GM19455 (cell line): Measurements from ENCODE around the gene ORAI1.
"Not testable (repeated sequence)": the region's sequence is repeated elsewhere in the genome, so short reads cannot be mapped to it uniquely, and the experiment has no call there.

Experiments
- ATAC-seq: cut with Tn5 transposase; IDR thresholded peaks from one replicate; pipeline ENCODE4 v1.9.1; 2021; ENCODE audit not compliant: unreplicated experiment

The ORAI1 gene

DNA sequence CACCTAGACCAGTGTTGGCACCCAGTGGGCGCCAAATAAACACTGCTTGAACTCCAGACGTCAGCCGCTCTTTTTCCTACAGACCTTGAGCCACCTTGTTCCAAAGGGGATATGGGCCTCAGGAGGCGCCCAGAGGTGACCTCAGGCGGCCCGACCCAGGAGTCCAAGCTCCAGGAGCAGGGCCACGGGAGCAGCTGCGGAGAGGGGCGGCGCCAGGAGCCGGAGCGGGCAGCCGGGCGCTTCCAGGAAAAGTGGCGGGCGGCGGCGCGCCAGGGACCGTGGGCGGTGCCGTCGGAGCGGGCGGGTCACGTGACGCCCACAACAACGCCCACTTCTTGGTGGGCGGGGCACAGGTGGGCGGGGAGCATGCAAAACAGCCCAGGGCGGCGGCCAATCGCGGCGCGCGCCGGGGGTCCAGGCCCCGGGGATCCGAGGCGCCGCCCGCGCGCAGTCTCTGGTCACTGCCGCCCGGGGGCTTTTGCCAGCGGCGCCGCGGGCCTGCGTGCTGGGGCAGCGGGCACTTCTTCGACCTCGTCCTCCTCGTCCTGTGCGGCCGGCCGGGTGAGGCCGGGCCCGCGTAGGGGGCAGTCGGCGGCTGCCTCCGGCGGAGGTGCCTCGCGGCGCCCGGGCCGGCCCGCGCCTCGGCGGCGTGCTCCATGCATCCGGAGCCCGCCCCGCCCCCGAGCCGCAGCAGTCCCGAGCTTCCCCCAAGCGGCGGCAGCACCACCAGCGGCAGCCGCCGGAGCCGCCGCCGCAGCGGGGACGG is at the start of gene ORAI1:
Gene ORAI1 (plus strand): TSS at position 444 of the 766 bp plus-strand sequence.
- peak; percentile 72 for ATAC-seq

DNA sequence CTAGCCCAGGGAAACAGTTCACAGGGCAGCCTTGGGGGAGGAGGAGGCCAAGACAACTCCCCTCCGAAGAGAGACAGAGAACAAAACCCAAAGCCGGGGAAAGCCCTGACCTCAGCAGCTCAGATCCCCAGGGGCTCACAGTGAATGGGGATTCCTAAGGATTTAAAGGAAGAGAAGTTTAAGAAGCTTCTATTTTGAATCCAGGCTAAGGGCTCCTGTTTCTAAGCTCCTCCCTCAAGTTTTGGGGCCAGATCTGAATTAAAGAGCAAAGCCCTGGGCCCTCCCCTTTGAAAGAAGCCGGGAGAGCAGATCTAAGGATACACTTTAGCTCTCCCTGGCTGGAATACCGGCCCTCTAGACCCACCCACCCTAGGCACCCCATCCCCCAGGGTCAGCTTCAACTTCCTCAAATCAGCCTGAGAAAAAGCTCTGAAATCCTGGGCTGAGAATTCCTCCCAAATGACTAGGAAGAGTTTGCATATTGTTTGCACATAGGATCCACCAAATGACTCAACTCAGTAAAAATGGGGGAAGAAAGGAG is 49.4 kb upstream of the ORAI1 start:
- no peak for ATAC-seq

GRCh38 chr12:121577443-121578180 is 48.7 kb upstream of the ORAI1 start:
- no peak for ATAC-seq

GRCh38 chr12:121578230-121579189 is 47.8 kb upstream of the ORAI1 start:
- no peak for ATAC-seq

DNA sequence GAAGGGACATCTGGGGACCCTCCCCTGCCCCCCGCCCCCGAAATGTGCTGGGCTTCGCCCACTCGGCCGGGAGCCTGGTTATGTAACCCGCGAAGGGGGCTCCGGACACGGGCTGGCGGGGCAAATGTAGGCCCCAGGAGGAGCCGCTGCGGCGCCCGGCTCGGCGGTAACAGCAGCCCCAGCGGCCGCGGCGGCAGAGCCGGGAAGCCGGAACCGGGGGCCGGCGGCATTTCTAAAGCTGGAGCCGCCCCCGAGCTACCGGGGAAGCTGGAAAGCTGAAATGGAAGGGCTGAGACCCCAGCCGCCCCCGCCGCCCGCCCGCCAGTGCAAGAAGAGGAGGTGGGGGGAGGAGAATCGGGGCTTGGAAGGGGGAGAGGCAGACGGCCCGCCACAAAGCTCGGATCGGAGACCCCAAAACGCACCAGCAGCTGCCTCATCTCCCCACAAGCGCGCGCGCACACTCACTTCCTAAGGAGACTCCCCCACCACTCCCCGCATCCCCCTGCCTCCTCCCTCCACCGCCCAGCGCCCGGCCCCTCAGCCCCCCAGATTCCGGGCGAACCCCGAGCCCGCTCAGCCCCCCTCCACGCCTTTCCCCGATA is 47.0 kb upstream of the ORAI1 start:
- no peak for ATAC-seq

- no peak for ATAC-seq
Observed at GRCh38 chr12:121579981-121580868, 46.1 kb upstream of the ORAI1 start.

DNA sequence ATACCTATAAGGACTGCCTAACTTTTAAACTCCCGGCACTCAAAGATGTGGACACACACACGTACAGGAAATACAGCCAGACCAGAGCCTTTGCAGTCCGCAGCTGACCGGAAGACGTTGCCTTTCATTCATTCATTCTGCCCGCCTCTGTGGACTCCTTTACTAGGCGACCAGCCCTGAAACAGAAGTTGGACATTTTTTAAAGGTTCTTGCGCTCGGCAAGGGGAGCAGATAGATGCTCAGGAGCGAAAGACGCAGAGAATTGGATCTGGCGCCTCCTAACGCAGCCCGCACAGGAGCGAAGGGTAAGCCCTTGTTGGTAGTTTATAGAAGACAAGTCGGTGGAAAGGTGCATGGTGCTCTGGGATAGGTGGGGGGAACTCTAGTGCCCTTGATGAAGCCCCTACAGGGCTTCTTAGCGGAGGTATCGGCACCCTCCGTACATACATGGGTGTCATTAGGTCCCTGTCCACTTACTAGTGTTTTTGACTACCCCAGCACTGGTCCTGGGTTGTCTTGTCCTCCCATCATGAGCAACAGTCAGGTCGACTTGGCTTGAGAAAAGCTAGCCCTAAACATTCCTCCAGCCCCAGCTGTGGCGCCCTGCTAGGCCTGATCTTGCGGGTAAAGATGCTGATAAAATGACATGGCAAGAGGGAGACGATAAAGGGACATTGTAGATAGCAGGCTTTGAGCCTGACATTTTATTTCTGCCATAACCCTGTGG is 45.2 kb upstream of the ORAI1 start, which contains the start of gene KDM2B:
Gene KDM2B (minus strand): TSS at position 65 of the 727 bp plus-strand sequence. CDS start 112 bp downstream, outside the sequence.
- no peak for ATAC-seq

GRCh38 chr12:121581686-121582429 is 44.5 kb upstream of the ORAI1 start:
- no peak for ATAC-seq

GRCh38 chr12:121582583-121583333 is 43.6 kb upstream of the ORAI1 start:
- no peak for ATAC-seq

- ATAC-seq = not testable (repeated sequence)
Observed at GRCh38 chr12:121583334-121583661, 43.0 kb upstream of the ORAI1 start.

DNA sequence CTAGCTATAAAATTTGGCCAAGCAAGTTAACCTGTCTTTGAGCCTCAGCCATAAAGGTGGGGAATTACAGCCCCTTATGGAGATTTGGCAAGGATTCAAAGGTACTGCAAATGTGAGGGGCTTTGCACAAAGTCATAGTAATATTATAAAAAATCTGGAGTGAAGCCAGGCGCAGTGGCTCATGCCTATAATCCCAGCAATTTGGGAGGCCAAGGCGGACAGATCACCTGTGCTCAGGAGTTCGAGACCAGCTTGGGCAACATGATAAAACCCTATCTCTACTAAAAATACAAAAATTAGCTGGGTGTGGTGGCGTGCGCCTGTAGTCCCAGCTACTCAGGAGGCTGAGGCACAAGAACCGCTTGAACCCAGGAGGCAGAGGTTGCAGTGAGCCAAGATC is 41.4 kb upstream of the ORAI1 start:
- not testable (repeated sequence) for ATAC-seq

- peak; percentile 50 for ATAC-seq
Observed at GRCh38 chr12:121590476-121591143, 35.7 kb upstream of the ORAI1 start.

GRCh38 chr12:121592320-121592719 is 34.0 kb upstream of the ORAI1 start:
- no peak for ATAC-seq

DNA sequence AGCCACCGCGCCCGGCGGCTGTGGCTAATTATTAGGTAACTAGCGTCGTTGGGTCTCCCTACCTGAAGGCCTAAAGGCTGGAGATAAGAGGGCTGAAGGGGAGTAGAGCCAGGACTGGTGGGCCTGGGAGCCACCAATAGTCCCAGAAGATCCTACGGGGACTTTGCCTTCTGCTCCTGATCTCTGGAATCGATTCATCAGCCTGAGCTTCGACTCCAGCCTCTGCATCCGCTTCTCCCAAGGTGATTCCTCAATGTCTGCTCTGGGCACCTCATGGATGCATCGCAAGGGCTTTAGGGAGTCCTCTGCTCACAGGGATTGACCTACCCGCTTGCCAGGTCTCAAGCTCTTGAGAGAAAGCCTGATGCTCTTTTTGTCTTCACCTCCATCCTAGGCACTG is 30.8 kb upstream of the ORAI1 start:
- ATAC-seq = no peak

GRCh38 chr12:121596526-121596925 is 29.8 kb upstream of the ORAI1 start:
- ATAC-seq = no peak

GRCh38 chr12:121600702-121601336 is 25.5 kb upstream of the ORAI1 start:
- ATAC-seq = no peak
